Measurements from ENCODE around the gene CWC27. TPM values are rescaled to one million over a fixed set of nuclear protein-coding genes. Genes with fewer than 3 reads are reported as not detected.

CWC27 gene
- total RNA-seq, 6 donors from 2014 or later = 8.0 to 21.2 (median 14.6) TPM

- Histone ChIP-seq H3K4me3 (no peak overlapping the region), H3K4me1 (no peaks in the 10 kb centered on the region), H3K27ac (no peak overlapping the region), H3K36me3 (no peaks in the 10 kb centered on the region), H3K9me3 (no peaks in the 10 kb centered on the region), H3K27me3 (no peaks in the 10 kb centered on the region)
- WGBS, 2 donors = 84 to 93% methylated on average over 3 of the region's 3 CpGs
- TF ChIP-seq POLR2A (IDR thresholded peaks at IDR 0.05) (no peak), EP300 (IDR thresholded peaks at IDR 0.05) (no peak), CTCF (IDR thresholded peaks at IDR 0.05) (no peak), POLR2AphosphoS5 (IDR thresholded peaks at IDR 0.05) (no peak)
- no peak for ATAC-seq (ENCODE audit: low FRiP score in 2 of 2)
- DNase-seq = no peak
Measured at GRCh38 chr5:65015767-65016166, 247.0 kb downstream of the CWC27 start.

GRCh38 chr5:65017636-65018035 lies 248.9 kb downstream of the CWC27 start:
- no peak for TF ChIP-seq CTCF (IDR thresholded peaks at IDR 0.05)
- TF ChIP-seq POLR2AphosphoS5 (IDR thresholded peaks at IDR 0.05) = no peak
- no peak for TF ChIP-seq EP300 (IDR thresholded peaks at IDR 0.05)
- no peak for TF ChIP-seq POLR2A (IDR thresholded peaks at IDR 0.05)
- Histone ChIP-seq H3K36me3 (no peaks in the 10 kb centered on the region), H3K4me1 (no peaks in the 10 kb centered on the region), H3K9me3 (no peaks in the 10 kb centered on the region), H3K27me3 (no peaks in the 10 kb centered on the region), H3K27ac (no peak overlapping the region), H3K4me3 (no peak overlapping the region)
- DNase-seq (no peak), ATAC-seq (ENCODE audit: low FRiP score in 2 of 2) (no peak)

- TF ChIP-seq POLR2AphosphoS5 (IDR thresholded peaks at IDR 0.05) (no peak), CTCF (IDR thresholded peaks at IDR 0.05) (no peak), POLR2A (IDR thresholded peaks at IDR 0.05) (no peak), EP300 (IDR thresholded peaks at IDR 0.05) (no peak)
- DNase-seq (no peak), ATAC-seq (ENCODE audit: low FRiP score in 2 of 2) (no peak)
- Histone ChIP-seq H3K4me1 (no peaks in the 10 kb centered on the region), H3K9me3 (no peaks in the 10 kb centered on the region), H3K36me3 (no peaks in the 10 kb centered on the region), H3K27ac (no peak overlapping the region), H3K27me3 (no peaks in the 10 kb centered on the region), H3K4me3 (no peak overlapping the region)
- 94 to 97% methylated on average over 2 of the region's 2 CpGs for WGBS, 2 donors
Measured at GRCh38 chr5:65018763-65019162, 250.0 kb downstream of the CWC27 start.

DNA sequence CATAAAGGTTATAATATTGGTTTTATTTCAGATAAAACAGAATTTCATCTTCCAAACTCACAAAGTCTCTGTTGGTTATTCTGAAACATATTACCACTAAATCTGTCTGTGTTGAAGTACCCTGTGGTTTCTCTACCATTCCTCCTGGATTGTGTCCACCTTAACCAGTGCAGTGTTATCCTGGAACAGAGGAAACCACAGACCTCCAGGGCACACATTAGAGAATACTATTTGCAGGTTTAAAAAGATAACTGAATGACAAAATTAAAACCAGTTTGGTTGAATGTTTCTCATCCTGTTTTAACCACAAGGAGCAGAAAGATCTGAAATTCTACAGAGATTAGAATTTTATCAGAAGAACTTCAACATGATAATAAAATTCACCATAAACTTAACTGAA lies 251.8 kb downstream of the CWC27 start:
- Histone ChIP-seq H3K36me3 (no peaks in the 10 kb centered on the region), H3K9me3 (no peaks in the 10 kb centered on the region), H3K27ac (no peak overlapping the region), H3K4me3 (no peak overlapping the region), H3K4me1 (no peaks in the 10 kb centered on the region), H3K27me3 (no peaks in the 10 kb centered on the region)
- DNase-seq (no peak), ATAC-seq (ENCODE audit: low FRiP score in 2 of 2) (no peak)
- no peak for TF ChIP-seq POLR2A (IDR thresholded peaks at IDR 0.05)
- TF ChIP-seq EP300 (IDR thresholded peaks at IDR 0.05) = no peak
- no peak for TF ChIP-seq CTCF (IDR thresholded peaks at IDR 0.05)
- no peak for TF ChIP-seq POLR2AphosphoS5 (IDR thresholded peaks at IDR 0.05)

GRCh38 chr5:65021527-65022226 lies 252.9 kb downstream of the CWC27 start:
- Histone ChIP-seq H3K36me3 (no peaks in the 10 kb centered on the region), H3K27ac (no peak overlapping the region), H3K9me3 (no peaks in the 10 kb centered on the region), H3K4me3 (no peak overlapping the region), H3K27me3 (no peaks in the 10 kb centered on the region), H3K4me1 (no peaks in the 10 kb centered on the region)
- ATAC-seq (ENCODE audit: low FRiP score in 2 of 2) = no peak
- no peak for DNase-seq
- TF ChIP-seq POLR2AphosphoS5 (IDR thresholded peaks at IDR 0.05) (no peak), EP300 (IDR thresholded peaks at IDR 0.05) (no peak), POLR2A (IDR thresholded peaks at IDR 0.05) (no peak), CTCF (IDR thresholded peaks at IDR 0.05) (no peak)
- WGBS, 2 donors = 68 to 78% methylated on average over 1 of the region's 1 CpG

Measured in upper lobe of left lung (tissue), 6 donors.